ENCODE results near the gene TCTN1.
"Not testable (repeated sequence)": the region's sequence is repeated elsewhere in the genome, so short reads cannot be mapped to it uniquely, and the experiment has no call there.

TCTN1 gene

GRCh38 chr12:110638796-110639195 lies 24.9 kb downstream of the TCTN1 start:
- no peak for DNase-seq (ENCODE audit: low read depth)

GRCh38 chr12:110639336-110640141 lies 25.6 kb downstream of the TCTN1 start:
- peak; percentile 80 for DNase-seq (ENCODE audit: low read depth)

GRCh38 chr12:110640275-110641025 lies 26.5 kb downstream of the TCTN1 start:
- DNase-seq (ENCODE audit: low read depth): no peak

- peak; percentile 38 for DNase-seq (ENCODE audit: low read depth)
Observed at GRCh38 chr12:110641521-110641920, 27.6 kb downstream of the TCTN1 start.

GRCh38 chr12:110647631-110648040 lies 33.7 kb downstream of the TCTN1 start:
- no peak for DNase-seq (ENCODE audit: low read depth)

GRCh38 chr12:110649341-110649847 lies 35.5 kb downstream of the TCTN1 start:
- peak; percentile 40 for DNase-seq (ENCODE audit: low read depth)

GRCh38 chr12:110654238-110654637 lies 40.3 kb downstream of the TCTN1 start:
- not testable (repeated sequence) for DNase-seq (ENCODE audit: low read depth)

- no peak for DNase-seq (ENCODE audit: low read depth)
Observed at GRCh38 chr12:110656071-110656655, 42.2 kb downstream of the TCTN1 start.

- DNase-seq (ENCODE audit: low read depth): no peak
Observed at GRCh38 chr12:110657747-110658146, 43.8 kb downstream of the TCTN1 start.

GRCh38 chr12:110658242-110658641 lies 44.3 kb downstream of the TCTN1 start:
- DNase-seq (ENCODE audit: low read depth): no peak

- no peak for DNase-seq (ENCODE audit: low read depth)
Observed at GRCh38 chr12:110658878-110659277, 44.9 kb downstream of the TCTN1 start.

- no peak for DNase-seq (ENCODE audit: low read depth)
Observed at GRCh38 chr12:110661337-110661972, 47.5 kb downstream of the TCTN1 start.

- DNase-seq (ENCODE audit: low read depth): no peak
Observed at GRCh38 chr12:110666892-110667291, 53.0 kb downstream of the TCTN1 start.

- DNase-seq (ENCODE audit: low read depth): no peak
Observed at GRCh38 chr12:110667671-110668070, 53.7 kb downstream of the TCTN1 start.

- DNase-seq (ENCODE audit: low read depth): no peak
Observed at GRCh38 chr12:110668480-110669192, 54.7 kb downstream of the TCTN1 start.

GRCh38 chr12:110669193-110669502 lies 55.2 kb downstream of the TCTN1 start:
- no peak for DNase-seq (ENCODE audit: low read depth)

- DNase-seq (ENCODE audit: low read depth): no peak
Observed at GRCh38 chr12:110670161-110670701, 56.3 kb downstream of the TCTN1 start.

- DNase-seq (ENCODE audit: low read depth): no peak
Observed at GRCh38 chr12:110676171-110676570, 62.2 kb downstream of the TCTN1 start.

- no peak for DNase-seq (ENCODE audit: low read depth)
Observed at GRCh38 chr12:110677206-110677911, 63.4 kb downstream of the TCTN1 start.

- no peak for DNase-seq (ENCODE audit: low read depth)
Observed at GRCh38 chr12:110677982-110678381, 64.1 kb downstream of the TCTN1 start.

- no peak for DNase-seq (ENCODE audit: low read depth)
Observed at GRCh38 chr12:110679201-110679600, 65.3 kb downstream of the TCTN1 start.

All from iris pigment epithelial cell (primary cell).